ENCODE results near the gene NDST3. TPM values are rescaled to one million over a fixed set of nuclear protein-coding genes. Genes with fewer than 3 reads are reported as not detected.

NDST3 gene
- total and polyA plus RNA-seq, 2 donors from 2014 or later, result 0.09 to 0.22 TPM

DNA sequence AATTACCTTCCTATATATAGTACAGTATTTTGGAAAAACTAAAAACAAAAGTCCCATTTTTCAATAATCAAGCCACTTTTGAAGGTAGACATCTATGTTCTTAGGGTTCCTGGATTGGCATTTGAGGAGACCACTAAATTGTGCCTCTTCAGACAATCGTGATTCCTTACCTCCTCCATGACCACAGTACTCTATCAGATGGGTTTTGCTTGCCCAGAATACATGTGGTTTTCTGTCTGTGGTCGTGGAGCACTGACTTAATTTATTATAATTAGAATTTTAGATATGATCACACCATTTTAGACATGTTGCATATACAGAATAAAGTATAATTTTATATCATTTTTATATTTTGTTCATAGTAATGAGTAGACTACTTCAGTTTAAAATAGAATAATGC, 67.9 kb downstream of the NDST3 start:
- no peak overlapping the region for H3K4me3 ChIP-seq (ENCODE audit: low read length in 3 of 3)
- H3K27me3 ChIP-seq (ENCODE audit: control insufficient read depth, insufficient read depth, low read length), result no peaks in the 10 kb centered on the region
- FAIRE-seq, result no peak
- H3K9me3 ChIP-seq (ENCODE audit: control insufficient read depth in 2 of 3, insufficient read depth in 1 of 3, low read length in 3 of 3), result no peaks in the 10 kb centered on the region
- intact Hi-C loops (cut with DNase I), result no loop called here
- H3K27ac ChIP-seq (ENCODE audit: low read depth in 2 of 2, low read length in 2 of 2), result no peak overlapping the region
- no peak for DNase-seq
- TF ChIP-seq, protein P1, sequence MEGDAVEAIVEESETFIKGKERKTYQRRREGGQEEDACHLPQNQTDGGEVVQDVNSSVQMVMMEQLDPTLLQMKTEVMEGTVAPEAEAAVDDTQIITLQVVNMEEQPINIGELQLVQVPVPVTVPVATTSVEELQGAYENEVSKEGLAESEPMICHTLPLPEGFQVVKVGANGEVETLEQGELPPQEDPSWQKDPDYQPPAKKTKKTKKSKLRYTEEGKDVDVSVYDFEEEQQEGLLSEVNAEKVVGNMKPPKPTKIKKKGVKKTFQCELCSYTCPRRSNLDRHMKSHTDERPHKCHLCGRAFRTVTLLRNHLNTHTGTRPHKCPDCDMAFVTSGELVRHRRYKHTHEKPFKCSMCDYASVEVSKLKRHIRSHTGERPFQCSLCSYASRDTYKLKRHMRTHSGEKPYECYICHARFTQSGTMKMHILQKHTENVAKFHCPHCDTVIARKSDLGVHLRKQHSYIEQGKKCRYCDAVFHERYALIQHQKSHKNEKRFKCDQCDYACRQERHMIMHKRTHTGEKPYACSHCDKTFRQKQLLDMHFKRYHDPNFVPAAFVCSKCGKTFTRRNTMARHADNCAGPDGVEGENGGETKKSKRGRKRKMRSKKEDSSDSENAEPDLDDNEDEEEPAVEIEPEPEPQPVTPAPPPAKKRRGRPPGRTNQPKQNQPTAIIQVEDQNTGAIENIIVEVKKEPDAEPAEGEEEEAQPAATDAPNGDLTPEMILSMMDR (IDR thresholded peaks at IDR 0.05; ENCODE audit: borderline replicate concordance, extremely low read depth, insufficient read depth), result no peak
- no peaks in the 10 kb centered on the region for H3K4me1 ChIP-seq (ENCODE audit: control insufficient read depth in 2 of 3, insufficient read depth in 2 of 3, low read depth in 1 of 3, low read length in 3 of 3)
- no peaks in the 10 kb centered on the region for H3K36me3 ChIP-seq (ENCODE audit: control insufficient read depth in 2 of 3, insufficient read depth in 3 of 3, low read length in 3 of 3)
- no peak overlapping the region for H3K9ac ChIP-seq (ENCODE audit: low read length in 3 of 3)

DNA sequence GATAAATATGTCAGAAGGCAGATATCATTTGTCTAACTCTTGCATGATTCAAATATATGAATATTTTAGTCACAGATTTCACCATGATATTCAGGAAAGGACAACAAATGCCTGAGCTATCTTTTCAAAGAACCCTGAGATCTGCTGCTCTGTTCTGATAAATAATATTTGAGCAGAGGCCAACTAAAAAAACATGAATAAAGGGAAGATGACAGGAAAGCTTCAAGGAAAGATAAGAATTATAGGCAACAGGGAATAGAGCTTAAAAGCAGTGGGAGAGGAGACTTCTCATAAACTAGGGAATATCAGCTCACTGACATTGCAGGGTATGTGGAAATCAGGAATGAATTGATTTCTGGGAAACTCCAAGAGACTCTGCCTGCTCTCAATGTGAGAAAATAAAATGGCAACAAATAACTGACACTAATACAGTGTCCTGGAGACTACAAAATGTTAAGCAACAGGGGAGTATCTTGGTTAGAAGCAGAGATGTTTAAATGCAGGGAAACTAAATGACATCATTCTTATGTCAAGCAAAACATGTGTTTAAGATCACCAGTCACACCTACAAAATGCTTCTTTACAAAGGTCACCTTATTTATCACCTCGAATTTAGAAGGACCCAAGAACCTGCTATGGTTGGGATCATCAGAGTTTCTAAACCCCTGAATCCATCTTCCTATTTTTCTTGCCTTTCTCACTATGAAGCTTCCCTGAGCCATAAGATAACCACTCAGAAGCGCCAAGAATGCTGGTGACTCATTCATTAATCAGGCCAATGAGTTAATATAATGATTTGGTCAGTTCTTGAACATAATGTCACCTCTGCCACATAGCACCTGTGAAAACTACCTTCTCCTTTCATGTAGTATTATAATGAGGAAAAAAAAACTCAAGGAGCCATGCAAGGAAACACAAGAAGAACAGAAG, 78.1 kb downstream of the NDST3 start:
- no peaks in the 10 kb centered on the region for H3K9me3 ChIP-seq (ENCODE audit: control insufficient read depth in 2 of 3, insufficient read depth in 1 of 3, low read length in 3 of 3)
- no peak overlapping the region for H3K4me3 ChIP-seq (ENCODE audit: low read length in 3 of 3)
- no peaks in the 10 kb centered on the region for H3K27me3 ChIP-seq (ENCODE audit: control insufficient read depth, insufficient read depth, low read length)
- no peak for FAIRE-seq
- H3K27ac ChIP-seq (ENCODE audit: low read depth in 2 of 2, low read length in 2 of 2), result no peak overlapping the region
- TF ChIP-seq, protein P1 (IDR thresholded peaks at IDR 0.05; ENCODE audit: borderline replicate concordance, extremely low read depth, insufficient read depth), result no peak
- DNase-seq, result no peak
- H3K36me3 ChIP-seq (ENCODE audit: control insufficient read depth in 2 of 3, insufficient read depth in 3 of 3, low read length in 3 of 3), result no peaks in the 10 kb centered on the region
- no peak overlapping the region for H3K9ac ChIP-seq (ENCODE audit: low read length in 3 of 3)
- no peaks in the 10 kb centered on the region for H3K4me1 ChIP-seq (ENCODE audit: control insufficient read depth in 2 of 3, insufficient read depth in 2 of 3, low read depth in 1 of 3, low read length in 3 of 3)
- intact Hi-C loops (cut with DNase I), result no loop called here

GRCh38 chr4:118113220-118113619, 78.9 kb downstream of the NDST3 start:
- no peak overlapping the region for H3K4me3 ChIP-seq (ENCODE audit: low read length in 3 of 3)
- FAIRE-seq, result no peak
- no peaks in the 10 kb centered on the region for H3K27me3 ChIP-seq (ENCODE audit: control insufficient read depth, insufficient read depth, low read length)
- H3K9me3 ChIP-seq (ENCODE audit: control insufficient read depth in 2 of 3, insufficient read depth in 1 of 3, low read length in 3 of 3), result no peaks in the 10 kb centered on the region
- no peak overlapping the region for H3K27ac ChIP-seq (ENCODE audit: low read depth in 2 of 2, low read length in 2 of 2)
- no peak overlapping the region for H3K9ac ChIP-seq (ENCODE audit: low read length in 3 of 3)
- H3K36me3 ChIP-seq (ENCODE audit: control insufficient read depth in 2 of 3, insufficient read depth in 3 of 3, low read length in 3 of 3), result no peaks in the 10 kb centered on the region
- intact Hi-C loops (cut with DNase I), result no loop called here
- DNase-seq, result no peak
- TF ChIP-seq, protein P1 (IDR thresholded peaks at IDR 0.05; ENCODE audit: borderline replicate concordance, extremely low read depth, insufficient read depth), result no peak
- H3K4me1 ChIP-seq (ENCODE audit: control insufficient read depth in 2 of 3, insufficient read depth in 2 of 3, low read depth in 1 of 3, low read length in 3 of 3), result no peaks in the 10 kb centered on the region

Measured in kidney (tissue), 14 donors.